Erythroblast (primary cell): ENCODE results near the gene CNGA1.

Source experiments
- GATA1 ChIP-seq: IDR thresholded peaks from 2 replicates; pipeline ENCODE4 v1.6.1; 2011; ENCODE audit warnings: low read depth, mild to moderate bottlenecking, control low read depth, low read length, moderate library complexity
- POLR2A ChIP-seq: IDR thresholded peaks from 2 replicates; pipeline ENCODE4 v1.6.1; 2011; ENCODE audit warnings: mild to moderate bottlenecking, low read length

DNA sequence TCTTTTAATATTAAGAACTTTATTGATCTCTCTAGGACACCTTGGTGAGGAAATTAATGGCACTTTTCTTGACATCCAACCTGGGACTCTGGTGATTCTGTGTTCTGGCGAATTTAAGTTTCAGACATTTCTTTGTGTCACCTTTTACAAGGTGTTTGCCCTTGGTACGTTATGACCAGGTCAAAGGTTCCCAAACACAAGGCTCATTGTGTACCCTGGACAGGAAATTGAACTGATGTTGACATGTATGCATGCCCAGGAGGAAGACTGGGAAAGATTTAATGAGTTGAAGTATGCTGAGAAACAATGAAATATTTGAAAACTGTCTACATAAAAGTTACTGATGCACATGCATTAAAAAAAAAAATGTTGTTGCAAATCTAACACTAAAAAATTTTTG is 22.2 kb upstream of the CNGA1 start:
- TF ChIP-seq POLR2A (no peak), GATA1 (no peak)
